NCI-H146 treated with DMSO at 0.1 percent for 48 hours (cell line): ENCODE results near the gene SLC7A10.

ENCODE experiments used
- DNase-seq: peaks from one replicate; lab custom pipeline; 2025; ENCODE audit not compliant: unreplicated experiment; lab: John Stamatoyannopoulos, UW

The SLC7A10 gene

DNA sequence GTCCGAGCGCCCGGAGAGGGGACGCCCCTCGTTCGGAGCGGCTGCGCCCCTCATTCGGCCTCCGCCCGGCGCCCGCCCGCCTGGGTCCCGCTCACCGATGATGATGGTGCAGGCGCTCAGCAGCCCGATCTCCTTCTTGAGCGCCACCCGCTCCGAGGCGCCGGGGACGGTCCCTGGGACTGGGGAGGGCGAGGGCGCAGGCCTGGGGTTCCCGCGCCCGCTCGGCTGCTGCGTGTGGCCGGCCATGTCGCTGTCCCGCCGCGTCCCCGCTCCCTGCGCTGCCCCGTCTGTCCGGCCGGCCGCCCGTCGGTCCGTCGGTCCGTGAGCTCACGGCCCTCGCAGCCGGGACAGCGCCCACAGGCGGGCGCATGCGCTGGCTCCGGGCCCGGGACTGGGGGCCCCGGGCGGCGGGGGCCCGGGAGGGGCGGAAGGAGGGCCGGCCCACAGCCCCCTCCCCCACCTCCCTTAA is at the start of gene SLC7A10:
Gene SLC7A10, minus strand, starts transcription at position 393 of the 469 bp plus-strand sequence. Its CDS starts 147 bp downstream, at position 246.
- DNase-seq, result no peak

DNA sequence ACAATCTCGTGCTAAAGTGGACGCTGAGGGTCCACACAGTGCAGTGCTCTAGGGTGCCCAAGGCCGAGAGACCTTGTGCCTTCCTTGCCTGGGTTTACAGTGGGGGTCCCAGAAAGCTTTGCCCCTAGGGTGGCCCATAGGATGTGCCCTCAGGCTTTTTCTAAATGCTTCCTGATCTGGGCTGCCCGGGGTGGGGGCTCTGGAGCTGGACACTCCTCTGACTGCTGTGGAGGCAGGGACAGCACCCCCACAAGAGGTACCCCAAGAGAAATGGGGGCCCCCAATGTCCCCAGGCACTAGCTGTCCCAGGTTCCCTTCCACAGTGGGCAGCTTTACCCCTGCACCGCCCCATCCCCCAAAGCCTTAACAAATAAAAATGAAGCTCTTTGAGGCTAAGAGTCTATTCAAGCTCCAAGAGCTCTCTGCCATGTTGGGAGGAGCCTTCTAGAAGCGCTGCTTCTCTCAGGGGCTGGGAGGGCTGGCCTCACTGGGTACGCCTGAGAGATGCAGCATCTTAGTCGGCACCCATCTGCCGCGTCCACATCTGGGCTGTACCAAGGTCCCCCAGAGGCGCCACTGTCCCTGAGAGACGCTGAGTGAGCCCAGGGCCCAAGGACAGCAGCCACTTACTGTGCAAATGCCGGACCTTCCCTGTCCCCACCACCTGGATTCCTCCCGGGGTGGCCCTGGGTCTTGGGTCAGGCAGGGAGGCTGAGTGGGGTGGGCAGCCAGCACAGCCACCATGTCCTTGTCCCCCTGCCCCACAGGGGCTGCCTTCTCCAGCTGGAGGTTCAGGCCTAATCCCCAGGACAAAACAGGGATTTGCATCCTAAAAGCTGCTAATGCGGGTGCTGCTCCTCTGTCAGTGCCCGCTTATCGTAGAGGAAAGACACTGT is 49.3 kb upstream of the SLC7A10 start:
- DNase-seq, result no peak

DNA sequence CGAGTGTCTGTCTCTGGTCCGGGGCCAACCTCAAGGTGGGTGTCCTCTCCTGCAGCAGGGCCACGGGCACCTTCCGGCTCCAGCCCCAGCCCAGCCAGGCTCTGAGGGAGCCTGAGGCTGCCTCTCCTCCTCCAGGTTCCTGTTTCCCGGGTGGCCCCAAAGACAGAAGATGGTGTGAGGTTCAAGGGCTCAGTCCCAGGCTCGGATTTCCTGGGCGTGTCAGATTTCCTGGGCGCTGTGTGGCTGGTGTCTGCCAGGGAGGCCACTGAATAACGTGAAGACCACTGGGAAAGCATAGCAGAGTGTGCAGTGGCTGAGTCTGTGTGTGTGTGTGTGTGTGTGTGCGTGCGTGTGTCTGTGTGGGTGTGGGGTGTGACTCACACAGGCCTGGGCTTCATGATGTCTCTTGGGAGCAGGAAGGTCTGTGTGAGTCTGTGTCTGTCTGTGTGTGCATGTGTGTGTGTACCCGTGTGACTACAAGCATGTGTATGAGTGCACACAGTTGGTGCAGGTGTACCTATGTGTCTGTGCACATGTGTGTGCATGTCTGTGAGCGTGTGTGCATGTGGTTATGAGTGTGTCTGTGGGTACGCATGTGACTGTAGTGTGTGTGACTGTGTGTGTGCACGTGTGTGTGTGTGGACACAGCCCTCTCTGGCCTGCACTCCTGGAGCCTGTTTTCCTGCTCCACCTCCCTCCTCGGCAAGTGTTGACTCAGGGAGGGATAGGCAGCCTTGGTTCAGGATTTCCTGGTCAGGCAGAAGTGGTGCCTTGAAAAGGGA is 48.4 kb upstream of the SLC7A10 start:
- DNase-seq, result no peak

DNA sequence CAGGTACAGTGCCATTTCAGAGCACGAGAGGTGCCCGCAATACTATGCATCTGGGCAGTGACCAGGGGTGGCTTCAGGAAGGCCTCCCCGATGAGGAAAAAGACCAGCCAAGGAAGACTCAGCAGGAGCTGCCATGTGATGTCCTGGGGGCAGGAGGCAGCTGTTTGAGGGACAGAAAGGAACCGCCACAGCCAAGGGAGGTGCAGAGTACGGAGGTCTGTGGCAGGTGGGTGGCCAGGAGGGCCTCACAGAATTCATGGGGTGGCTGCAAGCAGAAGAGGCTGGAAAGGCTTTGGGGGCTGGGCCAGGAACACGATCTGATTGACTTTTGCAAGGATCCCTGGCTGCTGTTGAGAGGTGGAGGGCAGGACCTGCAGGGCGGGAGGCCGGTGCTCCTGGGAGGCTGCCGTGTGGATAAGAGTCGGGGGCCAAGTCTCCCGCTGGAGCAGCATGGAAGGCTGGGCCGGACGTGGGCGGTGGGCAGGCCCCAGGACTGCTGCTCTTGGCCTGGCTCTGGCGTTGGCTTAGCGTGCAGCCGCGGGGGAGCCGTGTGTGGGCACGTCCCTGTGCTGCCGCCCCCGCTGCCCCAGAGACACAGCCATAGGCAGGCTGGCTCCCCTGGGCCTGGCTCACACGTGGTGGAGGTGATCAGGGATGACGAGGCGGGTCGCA is 47.6 kb upstream of the SLC7A10 start:
- no peak for DNase-seq

DNA sequence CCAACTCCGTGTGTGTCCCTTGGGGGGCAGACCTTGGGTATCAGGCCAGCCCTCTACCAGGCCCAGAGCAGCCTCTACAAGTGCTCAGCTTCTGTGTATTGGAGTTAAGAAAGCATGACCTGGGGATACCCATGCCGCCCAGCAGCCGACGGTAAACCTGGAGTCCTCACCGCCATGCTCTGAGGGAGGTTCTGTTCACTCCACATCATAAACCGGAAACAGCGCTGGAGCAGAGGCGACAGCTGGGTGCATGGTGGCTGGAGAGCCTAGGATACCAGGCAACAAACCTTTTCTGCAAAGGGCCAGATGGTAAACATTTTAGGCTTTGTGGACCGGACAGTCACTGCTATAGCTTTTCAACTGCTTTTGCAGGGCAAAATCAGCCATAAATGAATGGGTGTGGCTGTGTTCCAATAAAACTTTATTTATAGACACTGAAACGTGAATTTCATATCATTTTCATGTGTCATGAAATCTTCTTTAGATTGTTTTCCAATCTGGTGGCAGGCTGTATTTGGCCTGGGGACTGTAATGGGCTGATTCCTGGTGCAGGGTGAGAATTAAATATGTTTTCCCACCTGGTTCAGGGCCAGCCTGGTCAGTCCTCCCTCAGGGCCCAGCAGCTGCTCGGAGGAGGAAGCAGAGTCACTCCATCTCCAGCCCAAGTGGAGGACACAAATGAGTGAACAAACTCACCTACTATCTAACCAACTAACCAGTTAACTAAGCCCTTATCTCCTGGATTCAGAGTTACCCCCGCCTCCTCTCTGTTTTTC is 45.8 kb upstream of the SLC7A10 start:
- no peak for DNase-seq

DNA sequence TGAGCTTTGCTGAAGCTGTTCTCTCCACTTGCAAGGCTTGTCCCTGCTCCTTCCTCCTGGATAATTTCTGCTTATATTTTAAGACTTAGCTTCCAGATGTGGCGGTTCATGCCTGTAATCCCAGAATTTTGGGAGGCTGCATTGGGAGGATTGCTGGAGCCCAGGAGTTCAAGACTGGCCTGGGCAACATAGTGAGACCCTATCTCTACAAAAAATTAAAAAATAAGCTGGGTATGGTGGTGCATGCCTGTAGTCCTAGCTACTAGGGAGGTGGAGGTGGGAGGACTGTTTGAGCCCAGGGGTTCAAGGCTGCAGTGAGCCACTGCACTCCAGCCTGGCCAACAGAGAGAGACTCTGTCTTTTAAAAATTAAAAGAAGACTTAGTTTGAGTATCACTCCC is 45.1 kb upstream of the SLC7A10 start:
- DNase-seq, result no peak

DNA sequence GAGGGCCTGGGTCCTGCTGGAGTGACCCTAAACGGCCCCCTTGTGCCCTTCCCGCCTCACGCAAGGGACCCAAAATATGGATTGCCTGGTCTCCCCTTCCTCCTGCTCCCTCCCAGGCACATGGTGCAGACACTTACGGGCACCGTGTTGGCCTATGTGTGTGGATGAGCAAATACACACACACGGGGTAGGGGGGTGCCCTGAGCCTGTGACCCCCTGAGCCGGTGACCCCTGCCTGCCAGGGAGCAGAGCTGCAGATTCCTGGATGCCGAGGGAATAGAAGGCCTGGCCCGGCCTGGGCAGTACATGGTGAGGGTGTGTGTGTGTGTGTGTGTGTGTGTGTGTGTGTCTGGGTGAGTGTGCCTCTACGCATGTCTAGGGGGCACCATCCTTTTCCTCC is 43.4 kb upstream of the SLC7A10 start:
- DNase-seq, result no peak

DNA sequence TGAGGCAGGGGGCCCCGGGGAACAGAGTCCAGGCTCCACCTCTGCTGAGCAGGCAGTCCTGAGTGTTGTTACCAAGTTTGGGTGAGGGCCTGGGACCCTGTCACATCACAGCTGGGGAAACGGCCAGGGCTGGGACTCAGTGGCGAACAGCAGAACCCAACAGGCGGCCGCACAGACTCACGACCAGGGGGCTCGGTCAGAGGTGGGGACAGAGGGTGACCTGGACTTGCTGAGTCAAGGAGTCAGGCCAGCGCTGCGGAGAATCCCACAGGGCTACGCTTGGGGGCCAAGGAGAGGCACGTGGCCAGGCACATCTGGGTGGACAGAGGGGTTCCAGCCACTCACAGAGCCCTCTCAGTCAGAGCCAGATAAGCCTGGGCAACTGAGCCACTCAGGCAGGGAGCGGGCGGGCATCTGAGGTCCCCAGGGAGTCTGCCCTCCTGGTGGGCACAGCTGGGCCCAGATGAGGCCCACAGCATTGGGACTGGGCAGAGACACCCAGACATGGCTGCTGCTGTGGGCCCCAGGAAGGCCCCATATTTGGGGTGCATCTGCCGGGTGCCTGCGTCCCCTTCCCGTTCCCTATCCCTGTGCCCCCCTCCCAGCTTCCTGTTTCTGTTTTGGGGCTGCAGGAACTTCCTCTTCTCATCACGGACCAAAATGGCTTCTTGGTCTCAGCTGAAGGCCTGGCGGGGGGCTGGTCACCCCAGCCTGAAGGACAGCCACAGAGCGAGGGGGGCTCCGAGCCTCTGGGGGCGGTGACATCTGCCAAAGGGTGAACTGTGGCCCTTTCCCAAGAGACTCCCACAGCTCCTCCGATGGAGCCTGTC is 42.7 kb upstream of the SLC7A10 start:
- DNase-seq, result no peak

DNA sequence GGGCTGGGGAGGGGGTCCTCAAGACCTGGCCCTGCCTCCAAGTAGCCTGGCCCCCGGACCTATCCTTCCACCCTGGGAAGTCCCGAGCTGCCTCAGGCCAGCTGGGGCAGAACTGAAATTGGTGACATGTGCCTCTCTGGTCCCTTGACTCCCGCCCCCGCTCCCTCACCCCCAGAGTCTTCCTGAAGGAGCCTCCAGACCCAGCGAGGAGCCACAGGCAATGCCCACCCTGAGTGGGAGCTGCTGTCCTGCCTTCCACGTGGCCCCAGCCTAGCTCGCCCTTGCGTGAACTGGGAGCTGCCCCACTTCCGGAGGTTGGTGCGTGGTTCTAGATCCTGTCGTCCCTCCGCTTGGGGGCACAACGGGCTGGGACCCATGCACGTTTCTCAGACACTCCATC is 42.1 kb upstream of the SLC7A10 start:
- no peak for DNase-seq

DNA sequence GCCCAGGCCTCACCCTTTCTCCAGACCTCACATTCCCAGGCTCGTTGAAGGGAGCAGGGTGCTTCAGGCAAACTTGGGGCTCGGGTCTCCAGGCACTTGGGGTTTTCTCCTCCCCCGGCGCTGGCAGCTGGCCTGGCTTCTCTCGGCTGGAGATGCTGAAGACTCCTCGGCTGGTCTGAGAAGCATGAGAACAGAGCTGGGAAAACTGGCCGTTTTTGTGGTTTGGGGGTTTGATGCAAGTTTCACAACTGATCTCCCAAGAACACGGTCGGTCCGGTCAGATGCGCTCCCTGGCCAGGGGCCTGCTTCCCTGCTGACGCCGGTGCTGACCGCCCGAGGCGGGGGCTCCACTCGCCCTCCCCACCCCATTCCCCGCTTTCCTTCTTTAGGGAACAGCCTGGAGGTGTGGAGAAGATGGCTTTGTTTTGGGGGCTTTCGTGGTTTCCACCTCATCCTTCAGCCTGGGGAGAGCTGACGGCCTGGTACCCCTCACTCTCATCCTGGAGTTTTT is 41.4 kb upstream of the SLC7A10 start:
- no peak for DNase-seq

DNA sequence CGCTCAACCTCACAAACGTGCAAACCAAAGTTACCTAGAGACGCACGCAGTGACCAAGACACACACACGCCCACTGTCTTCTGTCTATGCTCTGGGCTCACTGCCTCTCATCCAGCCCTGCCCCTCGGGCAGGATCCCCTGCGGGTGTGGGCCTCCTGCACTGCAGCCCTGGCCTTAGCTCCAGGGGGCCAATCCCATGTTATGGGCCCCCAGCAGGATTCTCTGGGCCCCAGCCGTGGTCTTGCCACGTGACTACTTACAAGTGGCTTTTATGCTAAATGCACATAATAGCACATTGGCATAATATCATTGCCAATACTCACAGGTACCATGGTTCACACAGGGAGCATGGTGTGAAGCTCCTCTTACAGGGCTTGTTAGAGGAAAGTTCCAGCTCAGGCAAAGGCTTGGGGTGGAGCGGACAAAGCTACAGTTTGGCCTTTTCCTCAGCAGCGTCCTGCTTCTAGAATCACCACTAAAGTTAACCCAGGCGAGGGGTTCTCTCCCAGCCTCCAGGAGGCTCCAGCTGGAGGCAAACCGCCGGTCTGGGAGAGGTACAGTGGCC is 39.3 kb upstream of the SLC7A10 start:
- DNase-seq, result no peak

DNA sequence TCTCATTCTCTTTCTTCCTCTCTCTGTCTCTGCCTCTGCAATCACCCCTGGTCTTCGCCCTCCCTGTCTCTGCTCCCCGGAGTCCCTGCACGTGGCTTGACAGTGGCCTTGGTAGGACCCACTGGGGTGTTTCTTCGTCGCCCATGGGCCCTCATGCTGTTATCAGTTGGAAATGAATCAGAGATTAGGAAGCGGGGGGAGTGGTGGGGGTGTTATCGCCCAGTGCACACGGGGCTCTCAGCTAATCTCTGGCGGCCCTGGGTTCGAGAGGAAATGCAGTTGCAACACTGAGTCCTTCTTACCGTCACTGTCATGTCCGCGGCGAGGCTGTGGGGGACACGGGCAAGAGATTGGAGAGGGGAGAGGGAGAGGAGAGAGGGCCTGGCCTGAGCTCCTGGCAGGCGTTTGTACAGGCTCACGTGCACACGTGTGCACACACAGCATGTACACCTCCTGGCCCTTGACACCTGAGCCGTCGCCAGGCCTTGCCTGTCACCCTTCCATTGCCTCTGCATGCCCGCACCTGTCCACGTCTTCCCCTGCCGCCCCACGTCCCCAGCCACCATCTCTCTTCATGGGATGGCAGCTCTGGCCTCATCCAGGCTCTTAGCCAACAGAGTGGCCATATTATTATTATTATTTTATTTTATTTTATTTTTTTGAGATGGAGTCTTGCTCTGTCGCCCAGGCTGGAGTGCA is 37.8 kb upstream of the SLC7A10 start:
- no peak for DNase-seq

DNA sequence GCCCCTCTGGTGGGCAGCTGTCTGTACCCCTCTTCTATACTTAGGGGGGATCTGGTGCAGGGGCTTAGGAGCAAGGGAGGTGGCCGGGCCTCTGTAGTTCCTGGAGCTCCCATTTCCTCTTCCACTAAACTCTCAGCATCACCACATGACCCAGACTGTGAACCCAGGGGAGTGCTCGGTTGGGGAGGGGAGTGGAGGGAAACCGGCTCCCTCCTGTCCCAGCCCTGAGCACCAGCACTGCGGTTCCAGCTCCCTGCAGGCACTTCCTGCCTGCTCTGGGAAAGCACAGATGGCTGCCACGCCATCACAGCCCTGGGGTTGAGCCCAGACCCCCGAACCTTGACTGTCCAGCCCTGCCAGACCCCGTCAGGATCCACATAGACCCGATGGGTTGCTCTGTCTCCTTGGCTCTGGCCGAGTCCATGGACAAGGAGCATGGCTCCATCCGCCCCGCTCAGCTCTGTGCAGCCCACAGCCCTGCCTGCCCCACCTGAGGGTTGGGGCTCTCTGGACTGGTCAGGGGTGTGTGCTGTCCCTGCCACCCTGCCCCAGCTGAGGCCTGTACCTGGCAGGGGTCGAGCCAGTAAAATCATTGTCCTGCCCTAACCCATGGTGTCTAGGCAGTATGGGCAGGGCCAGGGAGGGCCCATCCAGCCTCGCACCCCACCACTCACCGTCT is 36.0 kb upstream of the SLC7A10 start:
- no peak for DNase-seq

DNA sequence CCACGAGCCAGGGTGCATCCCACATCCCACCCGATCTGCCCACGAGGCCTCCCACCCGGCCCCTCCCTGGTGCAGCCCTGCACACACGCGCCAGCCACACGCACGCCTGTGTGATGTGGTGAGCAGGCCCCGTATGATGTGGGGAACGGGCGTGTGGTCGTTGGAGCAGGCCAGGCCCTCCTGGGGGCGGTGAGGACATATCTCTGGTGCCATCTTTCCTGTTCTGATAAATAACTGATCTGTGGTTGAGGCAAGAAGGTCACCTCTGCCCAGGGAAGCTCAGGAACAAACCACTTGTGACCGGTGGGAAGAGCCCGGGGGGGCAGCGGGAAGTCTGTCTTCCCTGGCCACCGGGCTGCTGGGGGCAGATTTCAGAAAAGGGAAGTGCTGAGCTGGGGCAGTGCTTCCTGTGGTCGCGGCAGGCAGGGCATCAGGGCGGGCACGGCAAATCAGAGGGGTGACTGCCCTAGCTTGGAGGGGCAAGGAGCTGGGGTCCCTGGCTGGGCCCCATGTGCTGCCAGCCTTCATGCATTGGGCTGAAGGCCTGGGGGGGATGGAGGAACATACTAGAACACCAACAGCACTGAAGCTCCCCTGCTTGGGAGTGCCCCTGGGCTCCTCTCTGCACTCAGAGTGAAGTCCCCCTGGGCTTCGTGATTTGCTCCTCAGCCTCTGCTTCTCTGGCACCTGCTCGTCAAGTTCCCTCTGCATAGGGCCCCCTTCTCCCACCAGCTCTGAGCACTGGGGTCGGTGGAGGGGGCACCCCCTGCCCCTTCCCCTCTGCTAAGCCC is 35.2 kb upstream of the SLC7A10 start:
- no peak for DNase-seq

DNA sequence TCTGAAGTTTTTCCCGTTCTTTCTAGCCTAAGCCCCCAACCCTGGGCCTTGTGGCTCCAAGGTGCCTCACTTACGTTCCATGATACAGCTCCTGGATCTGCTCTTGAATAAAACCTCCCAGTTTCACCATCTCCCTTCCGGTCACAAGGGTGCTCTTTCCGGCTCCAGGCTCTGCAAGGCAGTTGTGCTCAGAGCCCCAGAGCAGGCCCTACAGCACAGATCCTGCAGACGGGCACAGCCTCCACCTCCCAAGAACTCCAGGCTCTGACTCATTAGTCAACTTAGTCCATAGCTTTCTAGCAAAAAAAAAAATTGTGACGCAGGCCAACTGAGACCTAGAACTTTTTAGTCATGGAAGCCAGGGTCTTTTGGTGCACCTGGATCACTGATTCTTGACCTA is 33.9 kb upstream of the SLC7A10 start:
- no peak for DNase-seq

DNA sequence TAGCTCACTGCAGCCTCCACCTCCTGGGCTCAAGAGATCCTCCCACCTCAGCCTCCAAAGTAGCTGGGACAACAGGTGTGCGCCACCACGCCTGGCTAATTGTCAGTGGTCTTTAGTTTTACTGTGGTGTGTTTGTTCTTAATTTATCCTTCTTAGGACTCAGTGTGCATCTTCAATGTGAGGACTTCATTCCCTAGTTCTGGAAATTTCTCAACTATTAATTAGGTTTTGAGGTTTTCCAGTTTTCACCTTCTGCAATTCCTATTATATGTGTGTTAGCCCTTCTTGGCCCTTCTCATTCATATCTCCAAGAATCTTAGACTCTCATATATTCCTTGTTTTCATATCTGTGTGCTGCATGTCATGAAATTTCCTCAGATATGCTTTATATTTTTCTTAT is 32.2 kb upstream of the SLC7A10 start:
- no peak for DNase-seq

DNA sequence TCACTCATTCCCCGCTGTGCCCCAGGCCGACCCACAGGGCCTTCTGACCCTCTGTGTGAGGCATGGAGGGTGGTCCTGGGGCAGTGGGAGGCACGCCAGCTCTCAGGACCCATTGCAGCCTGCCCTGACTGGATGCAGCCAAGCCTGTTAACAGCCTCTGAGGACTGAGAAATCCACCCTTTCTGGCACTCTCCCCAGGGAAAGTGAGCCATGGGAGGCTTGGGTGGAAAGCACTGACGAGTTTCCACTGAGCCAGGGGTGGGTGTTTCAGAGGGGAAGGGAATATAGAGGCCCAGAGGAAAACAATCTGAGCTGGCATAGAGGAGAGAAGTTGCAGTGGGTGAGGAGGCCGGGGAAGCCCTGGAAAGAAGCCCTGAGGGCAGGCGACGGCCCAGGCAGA is 30.6 kb upstream of the SLC7A10 start:
- no peak for DNase-seq
